Stomach (tissue), 4 donors: Measurements from ENCODE around the gene IFI30.

Source experiments
- CTCF ChIP-seq, 7 experiments: fragments of 450-650 bp in 4 of 7; fragments of 200-600 bp in 3 of 7; sonication (generic) in 3 of 7; IDR thresholded peaks; one replicate each; pipeline ENCODE4 v1.5.1; 2016 to 2019; ENCODE audit warnings: antibody characterized with exemption in 7 of 7, control low read depth in 2 of 7, mild to moderate bottlenecking in 1 of 7
- EP300 ChIP-seq: sonication (generic); formaldehyde crosslinking; IDR thresholded peaks from one replicate; pipeline ENCODE4 v1.6.1; 2017; ENCODE audit warnings: antibody characterized with exemption
- POLR2A ChIP-seq, 4 donors: fragments of 450-650 bp; IDR thresholded peaks; one replicate each; pipeline ENCODE4 v1.6.1; 2016; ENCODE audit warnings: antibody characterized with exemption in 4 of 4, control low read depth in 2 of 4, mild to moderate bottlenecking in 1 of 4, moderate library complexity in 1 of 4
- POLR2AphosphoS5 ChIP-seq, 3 donors: sonication (generic); formaldehyde crosslinking; IDR thresholded peaks; one replicate each; pipeline ENCODE4 v1.6.1; 2016; ENCODE audit warnings: antibody characterized with exemption in 3 of 3

- no peak for TF ChIP-seq CTCF (IDR thresholded peaks at IDR 0.05)
- TF ChIP-seq POLR2A (IDR thresholded peaks at IDR 0.05), result no peak
- TF ChIP-seq POLR2AphosphoS5 (IDR thresholded peaks at IDR 0.05), result no peak
- TF ChIP-seq EP300, result no peak
Observed at GRCh38 chr19:18203408-18203862, 29.8 kb downstream of the IFI30 start.
